Osteoblast (primary cell): ENCODE results near the gene RIOK1. TPM values are rescaled to one million over a fixed set of nuclear protein-coding genes. Genes with fewer than 3 reads are reported as not detected.
A peak's percentile ranks its signal among the peaks of the same experiment; 100 is the strongest.

Experiments
- DNase-seq: peaks from one replicate; pipeline ENCODE4 v3.0.0; 2011; ENCODE audit warnings: low spot score, mixed read lengths; ENCODE audit not compliant: insufficient read length; ENCODE audit errors: missing footprints
- H2AFZ ChIP-seq: 2 replicates; pipeline ENCODE4 v1.6.0; 2011; ENCODE audit warnings: mild to moderate bottlenecking, low read length
- H3K27ac ChIP-seq: 2 replicates; pipeline ENCODE4 v1.5.1; 2011; ENCODE audit warnings: mild to moderate bottlenecking, low read depth, low read length, moderate library complexity
- H3K27me3 ChIP-seq: 2 replicates; pipeline ENCODE4 v1.6.0; 2012; ENCODE audit warnings: mild to moderate bottlenecking, control low read depth, inconsistent platforms, low read length, moderate library complexity; ENCODE audit not compliant: insufficient read depth
- H3K36me3 ChIP-seq: 2 replicates; pipeline ENCODE4 v1.5.1; 2011; ENCODE audit warnings: mild to moderate bottlenecking, low read length, control low read depth, moderate library complexity; ENCODE audit not compliant: insufficient read depth
- H3K4me1 ChIP-seq: 2 replicates; pipeline ENCODE4 v1.5.1; 2011; ENCODE audit warnings: mild to moderate bottlenecking, low read length, control low read depth, moderate library complexity; ENCODE audit not compliant: insufficient read depth
- H3K4me2 ChIP-seq: 2 replicates; pipeline ENCODE4 v1.6.0; 2011; ENCODE audit warnings: mild to moderate bottlenecking, low read length; ENCODE audit not compliant: insufficient read depth
- H3K4me3 ChIP-seq: fragments of 200-600 bp; sonication (generic); 3 replicates; pipeline ENCODE4 v1.5.1; 2012; ENCODE audit warnings: mild to moderate bottlenecking, low read length, inconsistent platforms; ENCODE audit not compliant: insufficient read depth
- H3K79me2 ChIP-seq: 2 replicates; pipeline ENCODE4 v1.6.0; 2012; ENCODE audit warnings: mild to moderate bottlenecking, low read length, control low read depth, inconsistent platforms; ENCODE audit not compliant: insufficient read depth
- H3K9me3 ChIP-seq: 2 replicates; pipeline ENCODE4 v1.5.1; 2011; ENCODE audit warnings: low read depth, low read length, control low read depth
- H4K20me1 ChIP-seq: 2 replicates; pipeline ENCODE4 v1.6.0; 2012; ENCODE audit warnings: mild to moderate bottlenecking, low read length, control low read depth; ENCODE audit not compliant: insufficient read depth
- total RNA-seq: library from RNA; depleted of rRNA; stranded (reverse); fragments of >200 nt; gene quantifications from 2 replicates; pipeline ENCODE4 v1.2.3, GENCODE V29; 2012
- TF ChIP-seq, protein P1 (sequence below): IDR thresholded peaks from 2 replicates; pipeline ENCODE4 v1.5.1; 2011; ENCODE audit warnings: mild to moderate bottlenecking, low read depth, low read length, moderate library complexity; ENCODE audit errors: extremely low read depth

The RIOK1 gene
- total RNA-seq, 1 donor = 14.1 TPM

DNA sequence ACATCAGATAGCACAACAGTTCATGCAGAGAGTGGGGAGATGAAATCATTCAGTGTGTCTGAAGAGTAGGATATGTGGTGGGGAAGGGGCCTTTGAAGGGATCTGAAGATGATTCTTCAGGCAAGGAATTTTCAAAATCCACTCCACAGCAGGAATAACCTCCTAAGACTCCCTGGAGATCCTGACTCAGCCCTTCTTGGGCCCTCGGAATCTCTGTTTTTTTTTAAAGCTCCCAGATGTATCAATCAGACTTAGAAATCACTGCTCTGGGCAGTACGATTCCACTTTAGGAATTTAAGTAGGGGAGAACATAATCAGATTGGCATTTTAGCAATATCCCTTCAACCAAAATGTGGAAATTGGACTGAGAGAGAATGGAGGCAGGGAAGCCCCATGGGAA, 55.5 kb downstream of the RIOK1 start:
- Histone ChIP-seq H3K4me1 (peaks cover 28% of the 10 kb centered on the region), H3K36me3 (no peaks in the 10 kb centered on the region), H3K4me3 (peak overlapping the region; percentile 44), H3K4me2 (peak overlapping the region; percentile 66), H3K27ac (peak overlapping the region; percentile 87), H3K9me3 (no peaks in the 10 kb centered on the region), H4K20me1 (no peaks in the 10 kb centered on the region), H2AFZ (peak overlapping the region; percentile 63), H3K79me2 (no peaks in the 10 kb centered on the region), H3K27me3 (no peaks in the 10 kb centered on the region)
- TF ChIP-seq, protein P1, sequence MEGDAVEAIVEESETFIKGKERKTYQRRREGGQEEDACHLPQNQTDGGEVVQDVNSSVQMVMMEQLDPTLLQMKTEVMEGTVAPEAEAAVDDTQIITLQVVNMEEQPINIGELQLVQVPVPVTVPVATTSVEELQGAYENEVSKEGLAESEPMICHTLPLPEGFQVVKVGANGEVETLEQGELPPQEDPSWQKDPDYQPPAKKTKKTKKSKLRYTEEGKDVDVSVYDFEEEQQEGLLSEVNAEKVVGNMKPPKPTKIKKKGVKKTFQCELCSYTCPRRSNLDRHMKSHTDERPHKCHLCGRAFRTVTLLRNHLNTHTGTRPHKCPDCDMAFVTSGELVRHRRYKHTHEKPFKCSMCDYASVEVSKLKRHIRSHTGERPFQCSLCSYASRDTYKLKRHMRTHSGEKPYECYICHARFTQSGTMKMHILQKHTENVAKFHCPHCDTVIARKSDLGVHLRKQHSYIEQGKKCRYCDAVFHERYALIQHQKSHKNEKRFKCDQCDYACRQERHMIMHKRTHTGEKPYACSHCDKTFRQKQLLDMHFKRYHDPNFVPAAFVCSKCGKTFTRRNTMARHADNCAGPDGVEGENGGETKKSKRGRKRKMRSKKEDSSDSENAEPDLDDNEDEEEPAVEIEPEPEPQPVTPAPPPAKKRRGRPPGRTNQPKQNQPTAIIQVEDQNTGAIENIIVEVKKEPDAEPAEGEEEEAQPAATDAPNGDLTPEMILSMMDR = no peak
- peak; percentile 95 for DNase-seq

DNA sequence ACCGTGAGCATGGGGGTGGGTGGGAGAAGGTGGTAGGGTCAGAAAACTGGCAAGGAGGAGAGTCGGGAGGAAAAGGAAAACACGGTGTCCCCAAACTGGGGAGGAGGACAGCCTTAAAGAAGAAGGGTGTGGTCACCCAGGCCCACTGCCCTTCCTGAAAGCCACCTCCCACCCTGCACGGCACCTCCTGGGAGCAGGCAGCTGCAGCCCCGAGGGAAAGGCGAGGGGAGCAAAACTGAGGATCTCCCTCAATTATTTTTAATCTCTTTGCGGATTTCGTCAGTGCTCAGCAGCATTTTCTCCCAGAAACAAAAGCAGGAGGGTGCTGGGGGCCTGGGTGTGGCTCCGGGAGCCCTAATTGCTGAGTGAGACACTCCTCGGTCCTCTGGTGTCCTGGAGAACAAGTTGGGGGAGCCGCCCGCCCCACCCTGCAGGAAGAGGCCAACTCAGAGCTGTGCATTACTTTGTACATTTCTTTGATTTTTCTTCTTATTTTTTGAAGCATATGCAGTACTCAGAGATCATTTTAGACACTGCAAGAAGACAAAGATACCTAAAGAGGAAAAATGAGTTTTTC, 56.4 kb downstream of the RIOK1 start:
- no peak for DNase-seq
- TF ChIP-seq, protein P1 = no peak
- no peaks in the 10 kb centered on the region for H3K27me3 ChIP-seq
- H3K9me3 ChIP-seq = no peaks in the 10 kb centered on the region
- H3K36me3 ChIP-seq = no peaks in the 10 kb centered on the region
- H3K4me3 ChIP-seq = peak overlapping the region; percentile 44
- no peaks in the 10 kb centered on the region for H4K20me1 ChIP-seq
- peaks cover 23% of the 10 kb centered on the region for H3K4me1 ChIP-seq
- no peaks in the 10 kb centered on the region for H3K79me2 ChIP-seq
- H3K27ac ChIP-seq = peak overlapping the region; percentile 87
- no peak overlapping the region for H2AFZ ChIP-seq
- peak overlapping the region; percentile 66 for H3K4me2 ChIP-seq

DNA sequence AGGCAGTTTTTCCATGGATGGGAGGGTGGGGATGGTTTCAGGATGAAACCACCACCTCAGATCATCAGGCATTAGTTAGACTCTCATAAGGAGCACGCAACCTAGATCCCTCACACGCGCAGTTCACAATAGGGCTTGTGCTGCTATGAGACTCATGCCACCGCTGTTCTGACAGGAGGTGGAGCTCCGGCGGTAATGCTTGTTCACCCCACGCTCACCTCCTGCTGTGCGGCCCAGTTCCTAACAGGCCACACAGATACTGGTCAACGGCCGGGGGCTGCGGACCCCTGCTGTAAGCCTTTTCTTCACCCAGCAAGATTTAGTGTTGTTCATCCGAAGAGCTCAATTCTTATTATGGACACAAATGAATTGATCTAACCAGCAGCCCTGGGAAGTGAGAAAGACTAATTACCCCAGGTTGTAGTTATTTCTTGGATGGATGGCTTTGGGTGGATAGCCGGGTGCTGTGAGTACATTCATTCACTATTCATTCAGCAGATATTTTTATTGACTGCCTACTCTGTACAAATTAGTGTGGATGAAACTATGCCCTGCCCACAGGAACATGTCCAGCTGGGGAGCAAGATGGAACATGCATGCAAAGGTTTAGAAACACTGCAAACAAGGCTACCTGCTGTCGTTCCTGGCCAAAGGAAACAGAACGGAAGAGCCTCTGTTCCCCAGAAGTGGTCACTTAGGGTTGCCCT, 57.2 kb downstream of the RIOK1 start:
- peaks cover 22% of the 10 kb centered on the region for H3K4me1 ChIP-seq
- H3K9me3 ChIP-seq = no peaks in the 10 kb centered on the region
- TF ChIP-seq, protein P1 = no peak
- peak overlapping the region; percentile 66 for H3K4me2 ChIP-seq
- no peak overlapping the region for H3K4me3 ChIP-seq
- peak; percentile 66 for DNase-seq
- H3K79me2 ChIP-seq = no peaks in the 10 kb centered on the region
- H4K20me1 ChIP-seq = no peaks in the 10 kb centered on the region
- no peaks in the 10 kb centered on the region for H3K27me3 ChIP-seq
- H3K27ac ChIP-seq = no peak overlapping the region
- no peak overlapping the region for H2AFZ ChIP-seq
- H3K36me3 ChIP-seq = no peaks in the 10 kb centered on the region

DNA sequence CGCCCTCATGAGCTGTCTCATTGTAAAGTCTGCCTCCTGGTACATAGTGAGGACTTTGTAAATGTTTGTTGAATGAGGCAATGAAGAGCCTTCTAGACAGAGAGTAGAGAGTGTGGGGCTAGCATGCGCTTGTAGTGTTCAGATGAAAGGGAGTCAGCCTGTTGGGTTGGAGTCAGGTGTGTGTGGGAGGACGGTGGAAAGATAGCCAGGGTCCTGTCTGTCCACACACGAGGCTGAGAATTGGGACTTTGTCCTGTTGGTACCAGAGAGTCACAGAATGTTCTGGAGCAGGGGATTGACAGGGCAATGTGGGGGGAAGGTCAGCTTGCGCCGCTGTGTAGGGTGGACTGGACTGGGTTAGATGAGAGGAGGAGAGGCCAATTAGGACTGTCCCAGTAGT, 58.6 kb downstream of the RIOK1 start:
- no peaks in the 10 kb centered on the region for H3K9me3 ChIP-seq
- no peaks in the 10 kb centered on the region for H3K36me3 ChIP-seq
- no peak overlapping the region for H3K4me2 ChIP-seq
- no peak overlapping the region for H2AFZ ChIP-seq
- DNase-seq = no peak
- H3K27me3 ChIP-seq = no peaks in the 10 kb centered on the region
- H3K4me3 ChIP-seq = no peak overlapping the region
- H3K4me1 ChIP-seq = peaks cover 22% of the 10 kb centered on the region
- no peaks in the 10 kb centered on the region for H4K20me1 ChIP-seq
- H3K27ac ChIP-seq = no peak overlapping the region
- TF ChIP-seq, protein P1 = no peak
- H3K79me2 ChIP-seq = no peaks in the 10 kb centered on the region
